ENCODE measurements around the gene TENM4. TPM values are rescaled to one million over a fixed set of nuclear protein-coding genes. Genes with fewer than 3 reads are reported as not detected.

Gene TENM4
- total and polyA plus RNA-seq, 2 of the 13 experiments (the other 11 are each of a cell fraction or from before 2014, with no cell fraction given): not detected

DNA sequence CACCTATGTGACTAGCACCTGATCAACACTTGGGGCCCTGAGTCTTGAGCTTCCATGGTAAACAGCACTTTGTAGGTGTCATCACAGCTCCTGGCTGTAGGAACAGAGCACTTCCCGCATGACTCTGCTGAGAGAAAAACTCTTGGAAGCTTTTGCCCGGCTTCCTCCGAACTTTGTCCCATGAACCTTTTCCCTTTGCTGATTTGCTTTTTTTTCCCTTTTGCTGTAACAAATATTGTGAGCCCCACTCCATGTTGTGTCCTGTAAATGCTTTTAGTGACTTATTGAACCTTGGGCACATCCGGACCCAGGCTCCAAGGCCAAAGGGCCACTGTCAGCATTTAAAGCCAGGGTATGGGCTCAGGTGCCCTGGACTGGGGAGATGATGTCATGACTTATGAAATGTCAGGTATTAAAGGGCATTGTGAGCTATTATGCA is 391.1 kb downstream of the TENM4 start (continued):
- TF ChIP-seq, protein P1, sequence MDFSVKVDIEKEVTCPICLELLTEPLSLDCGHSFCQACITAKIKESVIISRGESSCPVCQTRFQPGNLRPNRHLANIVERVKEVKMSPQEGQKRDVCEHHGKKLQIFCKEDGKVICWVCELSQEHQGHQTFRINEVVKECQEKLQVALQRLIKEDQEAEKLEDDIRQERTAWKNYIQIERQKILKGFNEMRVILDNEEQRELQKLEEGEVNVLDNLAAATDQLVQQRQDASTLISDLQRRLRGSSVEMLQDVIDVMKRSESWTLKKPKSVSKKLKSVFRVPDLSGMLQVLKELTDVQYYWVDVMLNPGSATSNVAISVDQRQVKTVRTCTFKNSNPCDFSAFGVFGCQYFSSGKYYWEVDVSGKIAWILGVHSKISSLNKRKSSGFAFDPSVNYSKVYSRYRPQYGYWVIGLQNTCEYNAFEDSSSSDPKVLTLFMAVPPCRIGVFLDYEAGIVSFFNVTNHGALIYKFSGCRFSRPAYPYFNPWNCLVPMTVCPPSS (IDR thresholded peaks at IDR 0.05): no peak
- no peak for TF ChIP-seq MYNN (CRISPR knock-in tag; IDR thresholded peaks at IDR 0.05; ENCODE audit: low read depth)
- no peak for TF ChIP-seq ZFY (CRISPR knock-in tag; IDR thresholded peaks at IDR 0.05)
- TF ChIP-seq NFE2L1 (CRISPR knock-in tag; IDR thresholded peaks at IDR 0.05; ENCODE audit: borderline replicate concordance): no peak
- TF ChIP-seq, protein P2, sequence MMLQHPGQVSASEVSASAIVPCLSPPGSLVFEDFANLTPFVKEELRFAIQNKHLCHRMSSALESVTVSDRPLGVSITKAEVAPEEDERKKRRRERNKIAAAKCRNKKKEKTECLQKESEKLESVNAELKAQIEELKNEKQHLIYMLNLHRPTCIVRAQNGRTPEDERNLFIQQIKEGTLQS (CRISPR knock-in tag; IDR thresholded peaks at IDR 0.05): no peak
- TF ChIP-seq, protein P3, sequence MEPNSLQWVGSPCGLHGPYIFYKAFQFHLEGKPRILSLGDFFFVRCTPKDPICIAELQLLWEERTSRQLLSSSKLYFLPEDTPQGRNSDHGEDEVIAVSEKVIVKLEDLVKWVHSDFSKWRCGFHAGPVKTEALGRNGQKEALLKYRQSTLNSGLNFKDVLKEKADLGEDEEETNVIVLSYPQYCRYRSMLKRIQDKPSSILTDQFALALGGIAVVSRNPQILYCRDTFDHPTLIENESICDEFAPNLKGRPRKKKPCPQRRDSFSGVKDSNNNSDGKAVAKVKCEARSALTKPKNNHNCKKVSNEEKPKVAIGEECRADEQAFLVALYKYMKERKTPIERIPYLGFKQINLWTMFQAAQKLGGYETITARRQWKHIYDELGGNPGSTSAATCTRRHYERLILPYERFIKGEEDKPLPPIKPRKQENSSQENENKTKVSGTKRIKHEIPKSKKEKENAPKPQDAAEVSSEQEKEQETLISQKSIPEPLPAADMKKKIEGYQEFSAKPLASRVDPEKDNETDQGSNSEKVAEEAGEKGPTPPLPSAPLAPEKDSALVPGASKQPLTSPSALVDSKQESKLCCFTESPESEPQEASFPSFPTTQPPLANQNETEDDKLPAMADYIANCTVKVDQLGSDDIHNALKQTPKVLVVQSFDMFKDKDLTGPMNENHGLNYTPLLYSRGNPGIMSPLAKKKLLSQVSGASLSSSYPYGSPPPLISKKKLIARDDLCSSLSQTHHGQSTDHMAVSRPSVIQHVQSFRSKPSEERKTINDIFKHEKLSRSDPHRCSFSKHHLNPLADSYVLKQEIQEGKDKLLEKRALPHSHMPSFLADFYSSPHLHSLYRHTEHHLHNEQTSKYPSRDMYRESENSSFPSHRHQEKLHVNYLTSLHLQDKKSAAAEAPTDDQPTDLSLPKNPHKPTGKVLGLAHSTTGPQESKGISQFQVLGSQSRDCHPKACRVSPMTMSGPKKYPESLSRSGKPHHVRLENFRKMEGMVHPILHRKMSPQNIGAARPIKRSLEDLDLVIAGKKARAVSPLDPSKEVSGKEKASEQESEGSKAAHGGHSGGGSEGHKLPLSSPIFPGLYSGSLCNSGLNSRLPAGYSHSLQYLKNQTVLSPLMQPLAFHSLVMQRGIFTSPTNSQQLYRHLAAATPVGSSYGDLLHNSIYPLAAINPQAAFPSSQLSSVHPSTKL (CRISPR knock-in tag; IDR thresholded peaks at IDR 0.05): peak; percentile 51; the same call in 1 of the 2 replicates
- no peak for TF ChIP-seq KDM1A (CRISPR knock-in tag; IDR thresholded peaks at IDR 0.05)
- TF ChIP-seq, protein P4, sequence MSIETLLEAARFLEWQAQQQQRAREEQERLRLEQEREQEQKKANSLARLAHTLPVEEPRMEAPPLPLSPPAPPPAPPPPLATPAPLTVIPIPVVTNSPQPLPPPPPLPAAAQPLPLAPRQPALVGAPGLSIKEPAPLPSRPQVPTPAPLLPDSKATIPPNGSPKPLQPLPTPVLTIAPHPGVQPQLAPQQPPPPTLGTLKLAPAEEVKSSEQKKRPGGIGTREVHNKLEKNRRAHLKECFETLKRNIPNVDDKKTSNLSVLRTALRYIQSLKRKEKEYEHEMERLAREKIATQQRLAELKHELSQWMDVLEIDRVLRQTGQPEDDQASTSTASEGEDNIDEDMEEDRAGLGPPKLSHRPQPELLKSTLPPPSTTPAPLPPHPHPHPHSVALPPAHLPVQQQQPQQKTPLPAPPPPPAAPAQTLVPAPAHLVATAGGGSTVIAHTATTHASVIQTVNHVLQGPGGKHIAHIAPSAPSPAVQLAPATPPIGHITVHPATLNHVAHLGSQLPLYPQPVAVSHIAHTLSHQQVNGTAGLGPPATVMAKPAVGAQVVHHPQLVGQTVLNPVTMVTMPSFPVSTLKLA (IDR thresholded peaks at IDR 0.05): no peak
- TF ChIP-seq ZFP37 (CRISPR knock-in tag; IDR thresholded peaks at IDR 0.05; ENCODE audit: borderline replicate concordance): no peak
- no peak for TF ChIP-seq STAG1 (CRISPR knock-in tag; IDR thresholded peaks at IDR 0.05)
- no peak for TF ChIP-seq HOXA7 (CRISPR knock-in tag; IDR thresholded peaks at IDR 0.05)
- TF ChIP-seq RFX5 (IDR thresholded peaks at IDR 0.05; ENCODE audit: low read depth, low read length): no peak
- no peak for TF ChIP-seq FLYWCH1 (CRISPR knock-in tag; IDR thresholded peaks at IDR 0.05)
- no peak for TF ChIP-seq SRSF9 (IDR thresholded peaks at IDR 0.05; ENCODE audit: borderline replicate concordance, insufficient read depth, low read depth, low read length, poor library complexity, severe bottlenecking)
- no peak for TF ChIP-seq CAMTA2 (CRISPR knock-in tag; IDR thresholded peaks at IDR 0.05; ENCODE audit: borderline replicate concordance)
- no peak for TF ChIP-seq ZNF160 (CRISPR knock-in tag; IDR thresholded peaks at IDR 0.05)
- peak; percentile 83 to 84 for TF ChIP-seq MAFK (conservative IDR thresholded peaks at IDR 0.05 in 1 of 2, IDR thresholded peaks at IDR 0.05 in 1 of 2; ENCODE audit: low read length in 2 of 2)
- no peak for TF ChIP-seq KDM4B (CRISPR knock-in tag; IDR thresholded peaks at IDR 0.05)

Data from HepG2 (cell line).